ENCODE data around the gene CFB.
A peak's percentile ranks its signal among the peaks of the same experiment; 100 is the strongest.
"Not testable (repeated sequence)": the region's sequence is repeated elsewhere in the genome, so short reads cannot be mapped to it uniquely, and the experiment has no call there.

CFB gene

GRCh38 chr6:31945507-31946369, at the start of gene CFB:
CFB (plus strand) TSS chr6:31946095; CDS start chr6:31946222, 127 bp downstream.
- no peak for DNase-seq (ENCODE audit: low read depth in 1 of 2, low spot score in 1 of 2)

GRCh38 chr6:31896493-31896855, 49.4 kb upstream of the CFB start:
- no peak for DNase-seq (ENCODE audit: low read depth in 1 of 2, low spot score in 1 of 2)

GRCh38 chr6:31896856-31897611, 48.9 kb upstream of the CFB start:
- no peak for DNase-seq (ENCODE audit: low read depth in 1 of 2, low spot score in 1 of 2)

- DNase-seq (ENCODE audit: low read depth in 1 of 2, low spot score in 1 of 2), result peak; percentile 65 to 70
Observed at GRCh38 chr6:31897612-31898382, 48.1 kb upstream of the CFB start, which contains the start of gene EHMT2. EHMT2 (minus strand) TSS chr6:31897698; CDS start chr6:31897677, 21 bp downstream.

- no peak for DNase-seq (ENCODE audit: low read depth in 1 of 2, low spot score in 1 of 2)
Observed at GRCh38 chr6:31898383-31899011, 47.4 kb upstream of the CFB start.

GRCh38 chr6:31899215-31899614, 46.7 kb upstream of the CFB start:
- no peak for DNase-seq (ENCODE audit: low read depth in 1 of 2, low spot score in 1 of 2)

GRCh38 chr6:31899882-31900722, 45.8 kb upstream of the CFB start:
- DNase-seq (ENCODE audit: low read depth in 1 of 2, low spot score in 1 of 2), result no peak

GRCh38 chr6:31900917-31901414, 44.9 kb upstream of the CFB start:
- DNase-seq (ENCODE audit: low read depth in 1 of 2, low spot score in 1 of 2), result no peak

GRCh38 chr6:31901415-31901952, 44.4 kb upstream of the CFB start:
- peak; percentile 55 to 62 for DNase-seq (ENCODE audit: low read depth in 1 of 2, low spot score in 1 of 2)

- DNase-seq (ENCODE audit: low read depth in 1 of 2, low spot score in 1 of 2), result peak; percentile 68 to 84
Observed at GRCh38 chr6:31901953-31902643, 43.8 kb upstream of the CFB start, which contains the start of gene ZBTB12. ZBTB12 (minus strand) TSS chr6:31902086; CDS start chr6:31901305, 781 bp downstream.

- no peak for DNase-seq (ENCODE audit: low read depth in 1 of 2, low spot score in 1 of 2)
Observed at GRCh38 chr6:31903957-31904356, 41.9 kb upstream of the CFB start.

GRCh38 chr6:31905041-31905440, 40.9 kb upstream of the CFB start:
- no peak for DNase-seq (ENCODE audit: low read depth in 1 of 2, low spot score in 1 of 2)

GRCh38 chr6:31906122-31906521, 39.8 kb upstream of the CFB start:
- DNase-seq (ENCODE audit: low read depth in 1 of 2, low spot score in 1 of 2), result no peak

- DNase-seq (ENCODE audit: low read depth in 1 of 2, low spot score in 1 of 2), result not testable (repeated sequence)
Observed at GRCh38 chr6:31906727-31907126, 39.2 kb upstream of the CFB start.

GRCh38 chr6:31907158-31907813, 38.6 kb upstream of the CFB start:
- no peak for DNase-seq (ENCODE audit: low read depth in 1 of 2, low spot score in 1 of 2)

- DNase-seq (ENCODE audit: low read depth in 1 of 2, low spot score in 1 of 2), result not testable (repeated sequence)
Observed at GRCh38 chr6:31908255-31908654, 37.6 kb upstream of the CFB start.

GRCh38 chr6:31908791-31909190, 37.1 kb upstream of the CFB start:
- no peak for DNase-seq (ENCODE audit: low read depth in 1 of 2, low spot score in 1 of 2)

GRCh38 chr6:31909298-31909697, 36.6 kb upstream of the CFB start:
- not testable (repeated sequence) for DNase-seq (ENCODE audit: low read depth in 1 of 2, low spot score in 1 of 2)

All from activated CD4-positive, alpha-beta T cell treated with anti-CD3 and anti-CD28 coated beads, Interleukin-2, amount 50 U/mL, for 24 hours (primary cell).